B cell (primary cell): ENCODE results near the gene ASB7.

Source experiments
- CTCF ChIP-seq: fragments of 200-600 bp; IDR thresholded peaks from one replicate; pipeline ENCODE4 v1.8.0; 2022; ENCODE audit warnings: antibody characterized with exemption, mild to moderate bottlenecking
- EZH2 ChIP-seq: IDR thresholded peaks from 2 replicates; pipeline ENCODE4 v1.6.1; 2012; ENCODE audit warnings: borderline replicate concordance, low read depth, mild to moderate bottlenecking, moderate library complexity, low read length; ENCODE audit not compliant: insufficient read depth, poor library complexity, severe bottlenecking

GRCh38 chr15:100573526-100573925, 28.9 kb upstream of the ASB7 start:
- no peak for TF ChIP-seq CTCF
- TF ChIP-seq EZH2: no peak
